ENCODE data around the gene SLC38A8. TPM values are rescaled to one million over a fixed set of nuclear protein-coding genes. Genes with fewer than 3 reads are reported as not detected.

SLC38A8 gene
- total RNA-seq, 2 experiments from 2014 or later, result not detected

GRCh38 chr16:83970430-83970815 lies 72.2 kb downstream of the SLC38A8 start:
- TF ChIP-seq, protein P1, sequence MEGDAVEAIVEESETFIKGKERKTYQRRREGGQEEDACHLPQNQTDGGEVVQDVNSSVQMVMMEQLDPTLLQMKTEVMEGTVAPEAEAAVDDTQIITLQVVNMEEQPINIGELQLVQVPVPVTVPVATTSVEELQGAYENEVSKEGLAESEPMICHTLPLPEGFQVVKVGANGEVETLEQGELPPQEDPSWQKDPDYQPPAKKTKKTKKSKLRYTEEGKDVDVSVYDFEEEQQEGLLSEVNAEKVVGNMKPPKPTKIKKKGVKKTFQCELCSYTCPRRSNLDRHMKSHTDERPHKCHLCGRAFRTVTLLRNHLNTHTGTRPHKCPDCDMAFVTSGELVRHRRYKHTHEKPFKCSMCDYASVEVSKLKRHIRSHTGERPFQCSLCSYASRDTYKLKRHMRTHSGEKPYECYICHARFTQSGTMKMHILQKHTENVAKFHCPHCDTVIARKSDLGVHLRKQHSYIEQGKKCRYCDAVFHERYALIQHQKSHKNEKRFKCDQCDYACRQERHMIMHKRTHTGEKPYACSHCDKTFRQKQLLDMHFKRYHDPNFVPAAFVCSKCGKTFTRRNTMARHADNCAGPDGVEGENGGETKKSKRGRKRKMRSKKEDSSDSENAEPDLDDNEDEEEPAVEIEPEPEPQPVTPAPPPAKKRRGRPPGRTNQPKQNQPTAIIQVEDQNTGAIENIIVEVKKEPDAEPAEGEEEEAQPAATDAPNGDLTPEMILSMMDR (IDR thresholded peaks at IDR 0.05), result no peak
- no peak for DNase-seq
- Mint-ChIP-seq H3K36me3 (ENCODE audit: low read depth) (no peaks in the 10 kb centered on the region), H3K27ac (no peak overlapping the region), H3K4me1 (ENCODE audit: low read depth) (no peaks in the 10 kb centered on the region), H3K27me3 (peaks cover 31% of the 10 kb centered on the region), H3K4me3 (no peak overlapping the region), H3K9me3 (no peaks in the 10 kb centered on the region)
- ChIA-PET POLR2A (no interaction called here), CTCF (no interaction called here)
- H3K36me3 ChIP-seq (ENCODE audit: insufficient read depth, low read length), result no peaks in the 10 kb centered on the region
- peaks cover 12 to 28% of the 10 kb centered on the region in 2 experiments for H3K27me3 ChIP-seq (ENCODE audit: control insufficient read depth in 1 of 2, insufficient read depth in 2 of 2, low read length in 2 of 2)
- H3K4me1 ChIP-seq (ENCODE audit: insufficient read depth, low read length), result no peaks in the 10 kb centered on the region
- ATAC-seq (ENCODE audit: poor library complexity), result no peak
- peaks cover 0 to 11% of the 10 kb centered on the region in 2 experiments for H3K9me3 ChIP-seq (ENCODE audit: control insufficient read depth in 1 of 2, insufficient read depth in 1 of 2, low read length in 2 of 2)
- intact Hi-C loops (cut with DNase I, micrococcal nuclease), result no loop called here
- no peak overlapping the region for H3K27ac ChIP-seq (ENCODE audit: low read depth in 1 of 2, low read length in 2 of 2)
- H3K4me3 ChIP-seq (ENCODE audit: low read length), result no peak overlapping the region

DNA sequence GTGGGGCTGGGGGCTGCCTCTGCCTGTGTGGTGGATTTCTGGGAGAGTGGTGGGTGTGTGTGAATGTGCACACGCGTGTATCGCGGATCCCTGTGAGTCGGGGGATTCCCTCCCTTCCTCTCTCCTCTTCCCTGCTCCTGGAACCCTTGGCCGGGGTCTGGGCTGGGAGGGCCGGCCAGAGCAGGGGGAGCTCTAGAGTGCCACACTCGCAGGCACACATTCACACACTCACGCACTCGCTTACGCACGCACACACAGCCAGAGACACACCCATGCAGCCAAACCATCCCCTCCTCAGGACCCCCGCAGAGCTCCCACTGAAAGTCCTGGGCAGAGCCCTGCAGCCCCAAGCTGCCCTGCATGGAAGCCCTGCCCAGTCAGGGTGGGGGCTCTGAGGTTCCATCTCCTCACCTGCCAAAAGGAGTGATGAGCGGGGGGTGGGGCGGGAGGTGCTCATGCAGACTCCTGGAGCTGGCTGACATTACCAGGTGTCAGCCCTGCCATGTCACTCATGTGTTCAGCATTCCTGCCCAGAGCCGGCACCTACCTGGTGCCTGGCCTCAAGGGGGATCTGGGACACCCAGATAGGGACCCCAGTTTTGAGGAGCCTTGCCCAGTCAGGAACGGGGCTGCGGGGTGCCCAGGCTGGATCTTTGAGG lies 72.7 kb downstream of the SLC38A8 start:
- H3K36me3 Mint-ChIP-seq (ENCODE audit: low read depth), result no peaks in the 10 kb centered on the region
- no peaks in the 10 kb centered on the region for H3K4me1 ChIP-seq (ENCODE audit: insufficient read depth, low read length)
- peaks cover 12 to 28% of the 10 kb centered on the region in 2 experiments for H3K27me3 ChIP-seq (ENCODE audit: control insufficient read depth in 1 of 2, insufficient read depth in 2 of 2, low read length in 2 of 2)
- CTCF ChIA-PET, result no interaction called here
- no peak for ATAC-seq (ENCODE audit: poor library complexity)
- no peaks in the 10 kb centered on the region for H3K9me3 Mint-ChIP-seq
- peaks cover 31% of the 10 kb centered on the region for H3K27me3 Mint-ChIP-seq
- intact Hi-C loops (cut with DNase I, micrococcal nuclease), result no loop called here
- H3K36me3 ChIP-seq (ENCODE audit: insufficient read depth, low read length), result no peaks in the 10 kb centered on the region
- TF ChIP-seq, protein P1 (IDR thresholded peaks at IDR 0.05), result no peak
- DNase-seq, result no peak
- H3K9me3 ChIP-seq (ENCODE audit: control insufficient read depth in 1 of 2, insufficient read depth in 1 of 2, low read length in 2 of 2), result peaks cover 0 to 11% of the 10 kb centered on the region in 2 experiments
- no peak overlapping the region for H3K4me3 ChIP-seq (ENCODE audit: low read length)
- H3K4me1 Mint-ChIP-seq (ENCODE audit: low read depth), result no peaks in the 10 kb centered on the region
- POLR2A ChIA-PET, result no interaction called here
- H3K27ac Mint-ChIP-seq, result no peak overlapping the region
- H3K27ac ChIP-seq (ENCODE audit: low read depth in 1 of 2, low read length in 2 of 2), result no peak overlapping the region
- no peak overlapping the region for H3K4me3 Mint-ChIP-seq

DNA sequence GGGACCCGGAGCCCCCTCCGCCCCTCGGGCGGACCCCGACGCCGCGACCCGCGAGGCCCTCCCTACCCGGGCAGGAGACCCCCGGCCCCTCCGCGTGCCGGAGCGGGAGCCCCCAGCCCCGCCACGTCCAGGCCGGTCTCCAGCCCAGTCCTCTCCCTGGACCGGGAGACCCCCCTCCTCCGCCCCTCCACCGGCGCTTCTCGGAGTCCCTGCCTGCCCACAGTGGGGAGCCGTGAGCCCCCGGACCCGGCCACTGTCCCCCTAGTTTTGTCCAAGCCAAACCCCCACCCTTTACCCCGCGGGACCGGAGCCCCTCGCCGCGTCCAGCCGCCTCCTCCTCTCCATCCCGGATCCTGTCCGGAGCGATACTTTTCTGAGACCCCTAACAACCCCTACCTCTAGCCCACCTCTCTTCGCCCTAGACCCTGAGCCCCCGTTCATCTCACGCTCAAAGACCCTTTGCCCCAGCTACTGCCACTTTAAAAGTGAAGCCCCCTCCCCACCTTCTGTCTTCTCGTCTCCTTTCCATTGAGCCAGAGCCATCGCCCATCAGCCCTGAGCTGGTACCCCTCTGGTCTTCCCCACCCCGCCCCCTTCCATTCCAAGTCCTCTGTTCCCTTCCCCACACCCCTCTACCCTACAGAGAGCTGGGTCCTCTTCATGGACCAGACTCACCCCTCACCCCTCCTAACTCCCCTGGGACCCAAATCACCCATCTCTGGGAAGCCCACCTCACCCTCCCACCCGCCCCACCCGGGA lies 73.5 kb downstream of the SLC38A8 start:
- Mint-ChIP-seq H3K9me3 (no peaks in the 10 kb centered on the region), H3K27ac (no peak overlapping the region), H3K27me3 (peaks cover 25% of the 10 kb centered on the region), H3K4me1 (ENCODE audit: low read depth) (no peaks in the 10 kb centered on the region), H3K4me3 (no peak overlapping the region), H3K36me3 (ENCODE audit: low read depth) (no peaks in the 10 kb centered on the region)
- TF ChIP-seq, protein P1 (IDR thresholded peaks at IDR 0.05), result no peak
- Histone ChIP-seq H3K9me3 (ENCODE audit: control insufficient read depth in 1 of 2, insufficient read depth in 1 of 2, low read length in 2 of 2) (peaks cover 0 to 11% of the 10 kb centered on the region in 2 experiments), H3K4me3 (ENCODE audit: low read length) (no peak overlapping the region), H3K4me1 (ENCODE audit: insufficient read depth, low read length) (no peaks in the 10 kb centered on the region), H3K27me3 (ENCODE audit: control insufficient read depth in 1 of 2, insufficient read depth in 2 of 2, low read length in 2 of 2) (peaks cover 12 to 28% of the 10 kb centered on the region in 2 experiments), H3K36me3 (ENCODE audit: insufficient read depth, low read length) (no peaks in the 10 kb centered on the region), H3K27ac (ENCODE audit: low read depth in 1 of 2, low read length in 2 of 2) (no peak overlapping the region)
- intact Hi-C loops (cut with DNase I, micrococcal nuclease), result no loop called here
- POLR2A ChIA-PET, result no interaction called here
- DNase-seq, result no peak
- no peak for ATAC-seq (ENCODE audit: poor library complexity)
- CTCF ChIA-PET, result no interaction called here

Measured in CD4-positive, alpha-beta T cell (primary cell).